GM12878 (cell line): ENCODE results near the gene EEFSEC. TPM values are rescaled to one million over a fixed set of nuclear protein-coding genes. Genes with fewer than 3 reads are reported as not detected.

Source experiments
- ATAC-seq: fragments of 200-7000 bp; cut with Tn5 transposase; 3 replicates; pipeline ENCODE4 v1.9.1; 2020; ENCODE audit warnings: mild to moderate bottlenecking, moderate library complexity
- BruUV-seq: library from RNA; stranded (reverse); fragments of 400-500 nt; replicated peaks from 2 replicates; lab custom pipeline; 2021; lab: Mats Ljungman, UMichigan
- CTCF ChIA-PET: fragments of 300-600 bp; sonication (Branson Sonifier 250); formaldehyde crosslinking; extraction: SDS; loops from one replicate; lab custom pipeline; 2021; ENCODE audit warnings: inconsistent platforms; lab: Yijun Ruan, JAX
- POLR2A ChIA-PET: fragments of 350-600 bp; formaldehyde crosslinking; extraction: SDS; loops from one replicate; lab custom pipeline; 2021; ENCODE audit warnings: inconsistent platforms; lab: Charles Lee
- RAD21 ChIA-PET: fragments of 300-600 bp; sonication (Branson Sonifier 250); formaldehyde crosslinking; loops from one replicate; lab custom pipeline; 2023; ENCODE audit warnings: antibody characterized with exemption; ENCODE audit not compliant: unreplicated experiment; lab: Charles Lee
- SMC1A ChIA-PET: fragments of 300-600 bp; sonication (Branson Sonifier 250); formaldehyde crosslinking; loops from one replicate; lab custom pipeline; 2023; ENCODE audit not compliant: unreplicated experiment, uncharacterized antibody; lab: Charles Lee
- DNase-seq: peaks from one replicate; pipeline ENCODE4 v3.0.0-alpha.2; 2011; ENCODE audit warnings: low read depth, low spot score
- FAIRE-seq: peaks from 3 replicates; lab custom pipeline; 2011; peaks lifted over from hg19 to GRCh38; lab: Jason Lieb, UNC
- H2AFZ ChIP-seq: 2 replicates; pipeline ENCODE4 v1.6.0; 2011; ENCODE audit warnings: low read depth, low read length, control low read depth; ENCODE audit not compliant: control insufficient read depth
- H3K27ac ChIP-seq: 2 replicates; pipeline ENCODE4 v1.5.1; 2011; ENCODE audit warnings: control low read depth; ENCODE audit not compliant: control insufficient read depth, insufficient read depth
- H3K27me3 ChIP-seq, 2 experiments: replicated peaks in 1 of 2; 2 replicates each; pipeline versions ENCODE4 v1.6.0 to v1.6.1; 2011; ENCODE audit warnings: low read length in 1 of 2; ENCODE audit not compliant: control insufficient read depth in 2 of 2, insufficient read depth in 2 of 2
- H3K36me3 ChIP-seq, 2 experiments: 2 replicates each; pipeline ENCODE4 v1.5.1; 2011; ENCODE audit warnings: low read length in 1 of 2; ENCODE audit not compliant: control insufficient read depth in 2 of 2, insufficient read depth in 2 of 2
- H3K4me1 ChIP-seq: 2 replicates; pipeline ENCODE4 v1.6.1; 2011; ENCODE audit warnings: mild to moderate bottlenecking, low read length, moderate library complexity, mixed read lengths; ENCODE audit not compliant: control insufficient read depth, insufficient read depth
- H3K4me2 ChIP-seq: 2 replicates; pipeline ENCODE4 v1.6.0; 2011; ENCODE audit warnings: control low read depth; ENCODE audit not compliant: control insufficient read depth, insufficient read depth
- H3K4me3 ChIP-seq: fragments of 200-600 bp; sonication (generic); 2 replicates; pipeline ENCODE4 v1.5.1; 2016
- H3K79me2 ChIP-seq: 2 replicates; pipeline ENCODE4 v1.6.0; 2011; ENCODE audit warnings: low read length; ENCODE audit not compliant: control insufficient read depth, insufficient read depth
- H3K9ac ChIP-seq: 2 replicates; pipeline ENCODE4 v1.8.0; 2011; ENCODE audit warnings: low read length, control low read depth, mixed read lengths; ENCODE audit not compliant: control insufficient read depth, insufficient read depth
- H3K9me3 ChIP-seq: replicated peaks from 3 replicates; pipeline ENCODE4 v1.5.1; 2011; ENCODE audit warnings: mild to moderate bottlenecking, low read length; ENCODE audit not compliant: control insufficient read depth, insufficient read depth
- H4K20me1 ChIP-seq: 2 replicates; pipeline ENCODE4 v1.6.0; 2011; ENCODE audit not compliant: control insufficient read depth, insufficient read depth
- SIX5 ChIP-seq: IDR thresholded peaks from 2 replicates; pipeline ENCODE4 v1.6.1; 2011; ENCODE audit warnings: mild to moderate bottlenecking, low read depth, low read length, moderate library complexity; ENCODE audit not compliant: severe bottlenecking
- SKIL ChIP-seq: fragments of 450-650 bp; IDR thresholded peaks from 2 replicates; pipeline ENCODE4 v1.6.1; 2017; ENCODE audit warnings: mild to moderate bottlenecking, low read depth, inconsistent platforms; ENCODE audit not compliant: poor library complexity, severe bottlenecking
- SPI1 ChIP-seq: IDR thresholded peaks from 2 replicates; pipeline ENCODE4 v1.6.1; 2011; ENCODE audit warnings: low read depth, mild to moderate bottlenecking, low read length, moderate library complexity, borderline replicate concordance; ENCODE audit not compliant: insufficient read depth
- WGBS: methylation state at CpG from one replicate; pipeline ENCODE4 v1.1.6; 2016; ENCODE audit warnings: low lambda C conversion rate; ENCODE audit not compliant: insufficient replicate concordance, insufficient coverage; ENCODE audit errors: missing lambda C conversion rate; 5-methylcytosine and 5-hydroxymethylcytosine counted together
- in situ Hi-C: fragments of 300-500 bp; cut with MboI; formaldehyde crosslinking; loops from 9 replicates; pipeline ENCODE4 v1.14.3; 2018; ENCODE audit warnings: mixed read lengths
- intact Hi-C: fragments of 100-400 bp; cut with micrococcal nuclease; formaldehyde crosslinking; loops from one replicate; pipeline ENCODE4 v1.14.2; 2022; ENCODE audit not compliant: unreplicated experiment
- polyA plus RNA-seq, 11 experiments: library from polyadenylated mRNA; depleted of rRNA in 4 of 11; unstranded in 6 of 11; stranded (reverse) in 5 of 11; fragments of >200 nt; fragmentation: Nextera tagmentation in 4 of 11; fragmentation: Illumina TruSeq in 1 of 11; extraction: Ambion mirVana in 4 of 11; extraction: Trizol in 1 of 11; gene quantifications; 1 replicate in 1 of 11; 2 replicates in 10 of 11; pipeline versions ENCODE4 v1.2.1 to v1.2.3, GENCODE V29; 2011 to 2016; ENCODE audit warnings: inconsistent platforms in 2 of 11, missing spikeins in 2 of 11, low read depth in 1 of 11
- total RNA-seq, 4 experiments: library from RNA; depleted of rRNA in 3 of 4; stranded (reverse); fragments of >200 nt in 3 of 4; fragmentation: Illumina TruSeq in 1 of 4; extraction: Trizol in 1 of 4; gene quantifications; 2 replicates each; pipeline versions ENCODE4 v1.2.1 to v1.2.3, GENCODE V29; 2013 to 2021
- TF ChIP-seq, protein P1 (sequence below): fragments of 450-650 bp; IDR thresholded peaks from 2 replicates; pipeline ENCODE4 v1.6.1; 2016; ENCODE audit warnings: mild to moderate bottlenecking

Gene EEFSEC
- total and polyA plus RNA-seq, 10 of the 15 experiments (the other 5 are each of a cell fraction or from before 2014, with no cell fraction given): 0.29 to 29.1 (median 16.1) TPM

DNA sequence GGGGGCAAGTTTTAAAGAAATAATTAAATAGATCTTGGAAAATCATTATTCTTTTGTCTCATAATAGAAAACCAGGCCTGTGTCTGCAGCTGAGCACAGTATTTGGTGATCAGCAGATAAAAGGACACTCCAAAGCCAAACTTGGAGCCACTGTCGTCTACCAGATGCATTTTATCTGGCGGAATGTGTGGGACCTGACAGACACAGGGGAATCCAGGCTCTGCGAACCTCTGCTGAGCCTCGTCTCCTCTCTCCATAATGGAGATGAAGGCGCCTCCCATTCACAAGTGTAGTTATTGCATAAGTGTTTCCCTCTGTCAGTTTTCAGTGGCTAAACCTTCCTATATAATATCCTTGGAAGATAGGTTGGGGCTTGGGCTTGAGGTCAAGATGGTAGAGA is 42.1 kb downstream of the EEFSEC start (continued):
- TF ChIP-seq SKIL: no peak
- TF ChIP-seq, protein P1, sequence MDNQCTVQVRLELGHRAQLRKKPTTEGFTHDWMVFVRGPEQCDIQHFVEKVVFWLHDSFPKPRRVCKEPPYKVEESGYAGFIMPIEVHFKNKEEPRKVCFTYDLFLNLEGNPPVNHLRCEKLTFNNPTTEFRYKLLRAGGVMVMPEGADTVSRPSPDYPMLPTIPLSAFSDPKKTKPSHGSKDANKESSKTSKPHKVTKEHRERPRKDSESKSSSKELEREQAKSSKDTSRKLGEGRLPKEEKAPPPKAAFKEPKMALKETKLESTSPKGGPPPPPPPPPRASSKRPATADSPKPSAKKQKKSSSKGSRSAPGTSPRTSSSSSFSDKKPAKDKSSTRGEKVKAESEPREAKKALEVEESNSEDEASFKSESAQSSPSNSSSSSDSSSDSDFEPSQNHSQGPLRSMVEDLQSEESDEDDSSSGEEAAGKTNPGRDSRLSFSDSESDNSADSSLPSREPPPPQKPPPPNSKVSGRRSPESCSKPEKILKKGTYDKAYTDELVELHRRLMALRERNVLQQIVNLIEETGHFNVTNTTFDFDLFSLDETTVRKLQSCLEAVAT: no peak

- POLR2A ChIA-PET: no interaction called here
- ATAC-seq (no peak), DNase-seq (no peak), FAIRE-seq (no peak)
- CTCF ChIA-PET: no interaction called here
- H4K20me1 ChIP-seq: no peaks in the 10 kb centered on the region
- no peak overlapping the region for H3K9ac ChIP-seq
- SMC1A ChIA-PET: no interaction called here
- WGBS: 91% methylated on average over 6 of the region's 6 CpGs
- no peak overlapping the region for H3K4me3 ChIP-seq
- no peaks in the 10 kb centered on the region for H3K9me3 ChIP-seq
- H3K79me2 ChIP-seq: no peaks in the 10 kb centered on the region
- no peaks in the 10 kb centered on the region for H3K27me3 ChIP-seq
- no peak overlapping the region for H3K4me2 ChIP-seq
- H3K36me3 ChIP-seq: no peaks in the 10 kb centered on the region; a peak in 1 of 4 replicates
- H3K27ac ChIP-seq: no peak overlapping the region
- in situ Hi-C loops (no loop called here), intact Hi-C loops (no loop called here)
- BruUV-seq: no TSS peak
- TF ChIP-seq SPI1: peak; percentile 13; the same call in 1 of the 2 replicates
- TF ChIP-seq SIX5: no peak
- H3K4me1 ChIP-seq: no peaks in the 10 kb centered on the region
- H2AFZ ChIP-seq: no peak overlapping the region
- RAD21 ChIA-PET: no interaction called here
Observed at GRCh38 chr3:128195802-128196201, 42.5 kb downstream of the EEFSEC start.
